ENCODE measurements around the gene NTNG1. TPM values are rescaled to one million over a fixed set of nuclear protein-coding genes. Genes with fewer than 3 reads are reported as not detected.
A peak's percentile ranks its signal among the peaks of the same experiment; 100 is the strongest.

The NTNG1 gene
- total and polyA plus RNA-seq, 4 donors: 19.8 to 26.8 (median 25.2) TPM

DNA sequence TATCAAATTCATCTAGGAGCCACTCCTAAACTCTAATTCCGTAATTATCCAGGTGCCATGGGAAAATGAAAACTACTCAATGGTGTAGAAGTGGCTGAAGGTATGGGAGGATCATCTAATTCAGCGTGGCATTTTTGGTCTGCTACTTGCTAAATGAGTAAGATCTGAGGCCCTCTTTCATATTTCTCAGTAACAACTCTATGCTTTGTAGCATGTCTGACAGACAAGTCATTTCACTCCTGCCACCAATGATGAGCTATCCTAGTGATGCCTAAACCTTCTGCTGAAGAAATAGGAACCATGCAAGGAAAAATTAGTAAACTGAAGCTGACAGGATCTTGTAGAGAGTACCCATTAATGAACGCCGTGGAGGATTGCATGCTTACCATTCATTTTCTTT lies 145.3 kb downstream of the NTNG1 start:
- Histone ChIP-seq H3K27ac (ENCODE audit: low read depth, low read length) (no peak overlapping the region), H3K36me3 (ENCODE audit: control insufficient read depth, insufficient read depth, low read length) (no peaks in the 10 kb centered on the region), H3K4me3 (ENCODE audit: low read depth, low read length) (no peak overlapping the region), H3K4me1 (ENCODE audit: control insufficient read depth, insufficient read depth, low read length) (no peaks in the 10 kb centered on the region), H3K9me3 (ENCODE audit: control insufficient read depth, insufficient read depth, low read length) (no peaks in the 10 kb centered on the region), H3K27me3 (ENCODE audit: control insufficient read depth, insufficient read depth, low read length) (no peaks in the 10 kb centered on the region)
- no CpG with 5 or more reads among the region's 4 CpGs for WGBS (ENCODE audit: insufficient coverage)
- DNase-seq (ENCODE audit: low read depth in 4 of 6, low spot score in 6 of 6): no peak

DNA sequence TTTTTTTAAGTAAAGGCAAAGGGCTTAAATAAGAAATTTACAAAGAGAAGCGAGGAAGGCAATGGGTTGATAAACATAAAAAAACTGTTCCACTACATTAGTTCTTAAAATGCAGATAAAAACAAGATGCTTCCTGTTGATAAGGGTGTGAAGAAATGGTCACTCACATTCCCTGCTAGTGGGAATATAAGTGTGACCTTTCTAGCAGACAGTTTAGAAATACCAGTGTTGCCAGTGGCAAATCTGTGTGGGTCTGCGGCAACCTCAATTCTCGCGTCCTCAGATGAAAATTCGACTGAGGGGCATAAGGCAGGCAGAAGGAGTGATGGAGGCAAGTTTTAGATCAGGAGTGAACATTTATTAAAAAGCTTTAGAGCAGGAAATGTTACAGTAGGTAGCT lies 151.1 kb downstream of the NTNG1 start:
- Histone ChIP-seq H3K9me3 (ENCODE audit: control insufficient read depth, insufficient read depth, low read length) (no peaks in the 10 kb centered on the region), H3K27ac (ENCODE audit: low read depth, low read length) (no peak overlapping the region), H3K4me1 (ENCODE audit: control insufficient read depth, insufficient read depth, low read length) (no peaks in the 10 kb centered on the region), H3K36me3 (ENCODE audit: control insufficient read depth, insufficient read depth, low read length) (no peaks in the 10 kb centered on the region), H3K27me3 (ENCODE audit: control insufficient read depth, insufficient read depth, low read length) (no peaks in the 10 kb centered on the region), H3K4me3 (ENCODE audit: low read depth, low read length) (no peak overlapping the region)
- no peak for DNase-seq (ENCODE audit: low read depth in 4 of 6, low spot score in 6 of 6)
- 98% methylated on average over 4 of the region's 5 CpGs for WGBS (ENCODE audit: insufficient coverage)

DNA sequence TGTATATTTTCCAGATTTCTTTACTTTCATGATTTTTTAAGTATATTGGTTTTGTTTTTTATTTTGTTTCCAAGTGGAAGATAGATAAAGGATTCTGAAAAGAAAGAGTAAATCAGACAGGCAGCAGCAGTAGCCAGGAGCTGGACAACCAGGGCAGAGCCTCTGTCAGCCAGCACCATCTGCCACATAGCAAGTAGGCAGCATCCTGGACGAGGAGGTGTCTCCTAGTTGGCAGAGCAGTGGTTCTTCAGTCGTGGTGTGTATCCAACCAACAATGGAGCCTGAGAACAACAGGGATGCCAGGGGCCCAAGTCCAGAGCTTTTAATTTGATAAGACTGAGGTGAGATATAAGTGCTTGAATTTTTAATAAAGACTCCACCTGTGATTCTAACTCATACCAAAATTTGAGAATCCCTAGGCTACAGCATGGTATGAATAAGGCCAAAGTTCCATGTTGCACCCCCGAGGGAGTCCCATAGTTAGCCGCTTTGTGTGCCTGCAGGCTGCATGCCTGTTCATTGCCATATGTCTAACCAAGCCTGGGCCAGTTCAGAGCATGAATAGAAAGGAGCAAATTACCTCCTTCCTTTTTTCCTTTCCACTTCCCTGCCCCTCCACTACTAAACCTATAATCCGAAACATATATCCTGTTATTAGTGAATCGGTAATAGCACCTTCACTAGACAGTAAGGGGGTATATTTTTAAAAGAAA lies 153.2 kb downstream of the NTNG1 start:
- H3K27me3 ChIP-seq (ENCODE audit: control insufficient read depth, insufficient read depth, low read length): no peaks in the 10 kb centered on the region
- no peaks in the 10 kb centered on the region for H3K9me3 ChIP-seq (ENCODE audit: control insufficient read depth, insufficient read depth, low read length)
- DNase-seq (ENCODE audit: low read depth in 4 of 6, low spot score in 6 of 6): no peak
- H3K4me1 ChIP-seq (ENCODE audit: control insufficient read depth, insufficient read depth, low read length): no peaks in the 10 kb centered on the region
- H3K4me3 ChIP-seq (ENCODE audit: low read depth, low read length): no peak overlapping the region
- no peak overlapping the region for H3K27ac ChIP-seq (ENCODE audit: low read depth, low read length)
- 66% methylated on average over 4 of the region's 6 CpGs for WGBS (ENCODE audit: insufficient coverage)
- no peaks in the 10 kb centered on the region for H3K36me3 ChIP-seq (ENCODE audit: control insufficient read depth, insufficient read depth, low read length)

DNA sequence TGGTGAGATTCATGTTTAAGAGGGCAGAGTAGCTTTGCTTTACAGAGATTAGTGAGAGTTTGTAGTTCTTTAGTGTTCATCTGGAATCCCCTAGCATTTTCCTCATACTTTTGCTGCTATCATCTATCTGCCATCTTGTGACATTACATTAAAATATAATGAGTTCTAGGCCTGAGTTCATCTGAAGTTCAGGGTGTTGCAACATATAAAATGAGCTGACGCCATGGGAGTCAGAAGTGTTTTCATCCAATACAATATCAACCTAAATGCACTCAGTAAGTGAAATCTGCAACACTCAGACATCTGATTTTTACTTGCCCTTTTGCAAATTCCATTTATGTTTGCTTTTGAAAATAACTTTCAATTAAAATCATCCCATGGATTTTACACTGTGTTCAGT lies 153.8 kb downstream of the NTNG1 start:
- 83% methylated on average over 1 of the region's 1 CpG for WGBS (ENCODE audit: insufficient coverage)
- no peaks in the 10 kb centered on the region for H3K9me3 ChIP-seq (ENCODE audit: control insufficient read depth, insufficient read depth, low read length)
- H3K4me1 ChIP-seq (ENCODE audit: control insufficient read depth, insufficient read depth, low read length): no peaks in the 10 kb centered on the region
- H3K4me3 ChIP-seq (ENCODE audit: low read depth, low read length): no peak overlapping the region
- H3K36me3 ChIP-seq (ENCODE audit: control insufficient read depth, insufficient read depth, low read length): no peaks in the 10 kb centered on the region
- no peaks in the 10 kb centered on the region for H3K27me3 ChIP-seq (ENCODE audit: control insufficient read depth, insufficient read depth, low read length)
- H3K27ac ChIP-seq (ENCODE audit: low read depth, low read length): no peak overlapping the region
- DNase-seq (ENCODE audit: low read depth in 4 of 6, low spot score in 6 of 6): peak in 1 of 6 donors; percentile 12

DNA sequence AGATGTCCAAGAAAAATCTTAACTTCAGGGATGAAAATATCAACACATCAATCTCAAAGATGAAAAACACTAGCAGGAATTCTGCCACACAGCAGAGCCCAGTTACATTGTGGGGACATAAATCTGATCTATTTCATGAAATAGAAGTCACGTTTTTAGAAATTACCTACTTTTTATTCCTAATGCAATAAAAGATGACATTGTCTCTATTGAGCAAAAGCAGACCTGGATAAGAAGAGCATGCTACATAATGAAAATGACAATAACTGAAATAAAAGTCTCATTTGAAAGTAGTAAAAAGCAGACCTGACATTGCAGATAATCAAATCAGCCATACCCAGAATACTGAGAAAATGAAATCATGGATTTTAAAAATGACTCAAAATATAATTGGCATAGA lies 156.8 kb downstream of the NTNG1 start:
- no peaks in the 10 kb centered on the region for H3K9me3 ChIP-seq (ENCODE audit: control insufficient read depth, insufficient read depth, low read length)
- no peaks in the 10 kb centered on the region for H3K4me1 ChIP-seq (ENCODE audit: control insufficient read depth, insufficient read depth, low read length)
- WGBS (ENCODE audit: insufficient coverage): no CpG with 5 or more reads among the region's 1 CpG
- no peak for DNase-seq (ENCODE audit: low read depth in 4 of 6, low spot score in 6 of 6)
- no peak overlapping the region for H3K27ac ChIP-seq (ENCODE audit: low read depth, low read length)
- H3K27me3 ChIP-seq (ENCODE audit: control insufficient read depth, insufficient read depth, low read length): no peaks in the 10 kb centered on the region
- H3K4me3 ChIP-seq (ENCODE audit: low read depth, low read length): no peak overlapping the region
- no peaks in the 10 kb centered on the region for H3K36me3 ChIP-seq (ENCODE audit: control insufficient read depth, insufficient read depth, low read length)

DNA sequence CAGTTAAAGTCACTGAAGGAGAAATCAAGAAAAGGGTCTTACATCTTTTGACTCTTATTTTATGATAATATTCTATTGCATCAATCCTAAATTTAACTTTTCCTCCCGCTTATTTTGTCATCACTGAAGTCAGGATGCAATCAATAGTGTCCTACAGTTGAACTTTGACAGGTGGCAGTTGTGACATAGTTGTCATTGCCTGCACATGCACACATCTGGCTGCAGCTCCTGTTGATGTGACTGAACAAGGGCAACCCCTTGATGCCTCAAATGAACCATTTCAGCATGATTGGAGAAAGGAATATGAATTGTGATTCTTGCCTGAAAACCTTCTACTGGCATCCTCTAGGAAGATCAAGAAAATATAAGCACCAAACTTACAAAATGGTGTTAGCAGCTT lies 157.7 kb downstream of the NTNG1 start:
- H3K4me1 ChIP-seq (ENCODE audit: control insufficient read depth, insufficient read depth, low read length): no peaks in the 10 kb centered on the region
- no peaks in the 10 kb centered on the region for H3K27me3 ChIP-seq (ENCODE audit: control insufficient read depth, insufficient read depth, low read length)
- no peak overlapping the region for H3K27ac ChIP-seq (ENCODE audit: low read depth, low read length)
- no CpG with 5 or more reads among the region's 1 CpG for WGBS (ENCODE audit: insufficient coverage)
- no peak overlapping the region for H3K4me3 ChIP-seq (ENCODE audit: low read depth, low read length)
- no peak for DNase-seq (ENCODE audit: low read depth in 4 of 6, low spot score in 6 of 6)
- H3K9me3 ChIP-seq (ENCODE audit: control insufficient read depth, insufficient read depth, low read length): no peaks in the 10 kb centered on the region
- H3K36me3 ChIP-seq (ENCODE audit: control insufficient read depth, insufficient read depth, low read length): no peaks in the 10 kb centered on the region

DNA sequence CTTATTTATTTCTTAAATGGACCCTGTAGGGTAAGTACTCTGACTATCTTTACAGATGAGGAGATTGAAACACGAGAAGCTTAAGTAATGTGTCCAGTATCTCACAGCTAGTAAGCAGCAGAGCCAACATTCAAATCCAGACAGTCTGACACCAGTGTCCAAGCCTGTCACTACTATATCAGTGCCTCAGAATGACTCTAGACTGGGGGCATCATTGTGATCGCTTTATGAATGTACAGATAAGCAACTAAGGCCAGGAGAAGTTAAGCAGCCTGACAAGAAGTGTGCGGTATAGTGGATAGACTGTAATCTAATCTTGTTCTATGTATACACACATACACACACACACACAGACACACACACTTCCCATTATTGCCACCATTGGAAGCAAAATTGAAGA lies 158.7 kb downstream of the NTNG1 start:
- Histone ChIP-seq H3K4me1 (ENCODE audit: control insufficient read depth, insufficient read depth, low read length) (no peaks in the 10 kb centered on the region), H3K27ac (ENCODE audit: low read depth, low read length) (no peak overlapping the region), H3K4me3 (ENCODE audit: low read depth, low read length) (no peak overlapping the region), H3K27me3 (ENCODE audit: control insufficient read depth, insufficient read depth, low read length) (no peaks in the 10 kb centered on the region), H3K9me3 (ENCODE audit: control insufficient read depth, insufficient read depth, low read length) (no peaks in the 10 kb centered on the region), H3K36me3 (ENCODE audit: control insufficient read depth, insufficient read depth, low read length) (no peaks in the 10 kb centered on the region)
- WGBS (ENCODE audit: insufficient coverage): no CpG with 5 or more reads among the region's 3 CpGs
- DNase-seq (ENCODE audit: low read depth in 4 of 6, low spot score in 6 of 6): no peak

DNA sequence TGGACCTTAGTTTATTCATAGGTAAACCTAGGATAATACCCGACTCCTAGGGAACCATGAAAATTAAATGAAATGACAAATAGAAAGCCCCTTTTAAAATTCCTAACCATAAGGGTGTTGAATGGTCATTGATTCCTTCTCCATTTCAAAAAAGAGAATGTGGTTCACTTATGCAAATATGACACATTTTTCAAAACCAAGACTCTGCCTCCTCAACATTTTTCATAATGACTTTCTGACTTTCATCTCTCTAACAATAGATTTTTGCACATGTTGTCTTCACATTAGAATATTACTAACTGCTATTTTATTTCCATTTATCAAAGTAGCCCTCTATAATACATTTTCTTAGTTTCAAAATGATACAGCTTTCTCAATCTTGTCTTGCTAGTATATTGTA lies 169.1 kb downstream of the NTNG1 start:
- Histone ChIP-seq H3K36me3 (ENCODE audit: control insufficient read depth, insufficient read depth, low read length) (no peaks in the 10 kb centered on the region), H3K27ac (ENCODE audit: low read depth, low read length) (no peak overlapping the region), H3K4me3 (ENCODE audit: low read depth, low read length) (no peak overlapping the region), H3K9me3 (ENCODE audit: control insufficient read depth, insufficient read depth, low read length) (no peaks in the 10 kb centered on the region), H3K27me3 (ENCODE audit: control insufficient read depth, insufficient read depth, low read length) (no peaks in the 10 kb centered on the region), H3K4me1 (ENCODE audit: control insufficient read depth, insufficient read depth, low read length) (no peaks in the 10 kb centered on the region)
- no peak for DNase-seq (ENCODE audit: low read depth in 4 of 6, low spot score in 6 of 6)
- WGBS (ENCODE audit: insufficient coverage): no CpG with 5 or more reads among the region's 1 CpG

DNA sequence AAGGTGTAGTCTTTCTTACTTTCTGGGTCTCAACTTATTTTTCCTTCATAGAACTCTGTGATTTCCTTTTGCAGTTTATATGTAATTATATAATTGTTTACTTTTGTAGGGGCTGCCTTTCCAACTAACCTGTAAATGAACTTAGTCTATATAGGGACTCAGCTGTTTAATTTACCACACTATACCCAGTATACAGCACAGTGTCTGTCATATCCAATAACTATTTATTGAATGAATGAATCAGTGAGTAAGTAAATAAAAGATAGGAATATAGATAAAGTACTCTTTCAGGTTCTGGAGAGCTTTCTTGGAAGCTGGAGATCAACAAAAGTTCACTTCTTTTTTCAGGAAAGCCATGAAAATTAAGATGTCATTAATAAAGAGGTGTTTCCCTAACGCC lies 174.8 kb downstream of the NTNG1 start:
- no peaks in the 10 kb centered on the region for H3K9me3 ChIP-seq (ENCODE audit: control insufficient read depth, insufficient read depth, low read length)
- no peaks in the 10 kb centered on the region for H3K27me3 ChIP-seq (ENCODE audit: control insufficient read depth, insufficient read depth, low read length)
- WGBS (ENCODE audit: insufficient coverage): no CpG with 5 or more reads among the region's 1 CpG
- no peaks in the 10 kb centered on the region for H3K4me1 ChIP-seq (ENCODE audit: control insufficient read depth, insufficient read depth, low read length)
- no peak for DNase-seq (ENCODE audit: low read depth in 4 of 6, low spot score in 6 of 6)
- no peak overlapping the region for H3K27ac ChIP-seq (ENCODE audit: low read depth, low read length)
- no peak overlapping the region for H3K4me3 ChIP-seq (ENCODE audit: low read depth, low read length)
- no peaks in the 10 kb centered on the region for H3K36me3 ChIP-seq (ENCODE audit: control insufficient read depth, insufficient read depth, low read length)

DNA sequence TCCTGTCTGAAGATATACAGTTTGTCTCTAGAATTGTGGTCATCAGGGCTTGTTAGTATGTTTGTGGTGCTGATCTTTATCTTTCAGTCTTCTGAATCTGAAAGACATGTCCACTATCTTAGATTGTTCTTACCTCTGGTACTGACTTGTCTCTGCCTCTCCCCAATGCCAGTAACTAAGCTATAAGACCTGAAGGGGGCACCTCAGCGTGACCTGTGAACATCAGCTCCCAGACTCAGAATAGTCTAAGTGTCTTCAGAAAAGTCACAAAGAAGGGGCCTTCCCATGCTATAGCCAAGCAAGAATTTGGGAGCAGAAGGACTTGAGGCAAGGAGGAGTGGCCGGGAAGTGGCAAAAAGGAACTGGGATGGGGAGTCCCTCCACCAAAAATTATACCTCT lies 178.1 kb downstream of the NTNG1 start:
- Histone ChIP-seq H3K36me3 (ENCODE audit: control insufficient read depth, insufficient read depth, low read length) (no peaks in the 10 kb centered on the region), H3K4me3 (ENCODE audit: low read depth, low read length) (no peak overlapping the region), H3K9me3 (ENCODE audit: control insufficient read depth, insufficient read depth, low read length) (no peaks in the 10 kb centered on the region), H3K4me1 (ENCODE audit: control insufficient read depth, insufficient read depth, low read length) (no peaks in the 10 kb centered on the region), H3K27me3 (ENCODE audit: control insufficient read depth, insufficient read depth, low read length) (no peaks in the 10 kb centered on the region), H3K27ac (ENCODE audit: low read depth, low read length) (no peak overlapping the region)
- DNase-seq (ENCODE audit: low read depth in 4 of 6, low spot score in 6 of 6): no peak
- no CpG with 5 or more reads among the region's 2 CpGs for WGBS (ENCODE audit: insufficient coverage)

Measured in spinal cord (tissue), 10 donors.